ENCODE data around the gene ZHX3.

DNA sequence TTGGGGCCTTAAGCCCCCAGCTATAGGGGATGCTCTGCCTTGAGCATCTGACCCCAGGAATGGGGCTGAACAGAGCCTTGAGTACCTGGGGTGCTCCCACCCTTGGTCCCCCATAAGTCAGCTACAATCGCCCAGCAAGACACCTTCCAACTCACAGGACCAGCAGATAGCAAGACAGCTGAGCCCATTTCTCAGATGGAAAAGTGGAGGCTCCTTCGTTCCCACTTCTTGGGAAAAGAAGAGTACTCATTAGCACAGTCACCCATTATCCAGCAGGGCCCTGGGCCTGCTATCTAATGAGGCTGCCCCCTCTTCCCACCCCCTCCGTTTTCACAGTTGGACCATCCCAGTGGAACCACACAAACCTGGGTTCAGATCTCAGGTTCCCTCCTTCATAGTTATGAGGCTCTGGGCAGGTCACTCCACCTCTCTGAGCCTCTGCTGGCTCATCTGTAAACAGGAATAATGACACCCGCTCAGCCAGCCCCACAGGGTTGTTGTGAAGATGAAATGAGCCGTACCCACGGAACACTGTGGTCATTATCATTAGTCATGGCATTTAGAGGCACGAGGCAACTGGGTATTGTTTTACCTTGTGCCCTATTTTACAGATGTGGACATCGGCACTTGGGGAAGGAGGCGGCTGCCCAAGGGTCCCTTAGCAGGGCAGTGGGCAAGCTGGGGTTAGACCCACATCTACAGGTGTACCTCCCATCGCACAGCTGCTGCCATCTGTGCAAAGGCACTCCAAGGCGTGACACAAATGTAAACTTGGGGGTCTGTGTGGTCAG, 27.6 kb upstream of the ZHX3 start:
- TF ChIP-seq CTCF (IDR thresholded peaks at IDR 0.05), result no peak
- no peak for TF ChIP-seq EZH2 (IDR thresholded peaks at IDR 0.05; ENCODE audit: borderline replicate concordance, insufficient read depth, low read depth, low read length, poor library complexity, severe bottlenecking)

All from B cell (primary cell).